ENCODE measurements around the gene MYZAP. TPM values are rescaled to one million over a fixed set of nuclear protein-coding genes. Genes with fewer than 3 reads are reported as not detected.

The MYZAP gene
- polyA plus RNA-seq, 1 donor (not counting 4 experiments of a cell fraction or from before 2014, with no cell fraction given), result 1.8 TPM

DNA sequence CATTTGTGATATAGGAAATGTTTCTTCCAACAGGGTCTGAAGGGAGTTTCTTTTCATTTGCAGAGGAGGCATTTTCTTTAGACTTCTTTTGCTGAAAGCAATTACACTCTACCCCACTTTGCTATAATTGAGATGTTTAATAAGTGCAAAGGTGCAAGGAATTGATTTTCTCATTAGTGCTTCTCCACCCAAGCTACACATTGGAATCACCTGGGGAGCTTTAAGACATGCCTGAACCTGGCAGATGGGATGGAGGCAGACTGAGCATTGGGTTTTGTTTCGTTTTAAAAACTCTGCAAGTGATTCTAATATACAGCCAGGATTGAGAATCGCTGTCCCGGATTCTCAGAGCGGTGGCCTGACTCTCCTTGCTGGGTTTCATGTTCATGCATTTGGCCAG is 52.1 kb downstream of the MYZAP start:
- H3K4me3 ChIP-seq (ENCODE audit: control insufficient read depth in 2 of 3, extremely low read depth in 1 of 3, insufficient read depth in 2 of 3, low read depth in 1 of 3, low read length in 3 of 3), result no peak overlapping the region
- H3K9me1 ChIP-seq (ENCODE audit: control insufficient read depth, extremely low read depth, insufficient read depth, low read length), result no peaks in the 10 kb centered on the region
- DNase-seq (ENCODE audit: low read depth, low spot score), result no peak
- no peaks in the 10 kb centered on the region for H3K36me3 ChIP-seq (ENCODE audit: control insufficient read depth in 2 of 2, extremely low read depth in 1 of 2, insufficient read depth in 2 of 2, low read length in 2 of 2)
- H3K27ac ChIP-seq (ENCODE audit: control insufficient read depth, insufficient read depth, low read length), result no peak overlapping the region
- H2AFZ ChIP-seq (ENCODE audit: control insufficient read depth, low read length), result no peak overlapping the region
- no peak for TF ChIP-seq EZH2 (IDR thresholded peaks at IDR 0.05; ENCODE audit: low read length)
- TF ChIP-seq, protein P1, sequence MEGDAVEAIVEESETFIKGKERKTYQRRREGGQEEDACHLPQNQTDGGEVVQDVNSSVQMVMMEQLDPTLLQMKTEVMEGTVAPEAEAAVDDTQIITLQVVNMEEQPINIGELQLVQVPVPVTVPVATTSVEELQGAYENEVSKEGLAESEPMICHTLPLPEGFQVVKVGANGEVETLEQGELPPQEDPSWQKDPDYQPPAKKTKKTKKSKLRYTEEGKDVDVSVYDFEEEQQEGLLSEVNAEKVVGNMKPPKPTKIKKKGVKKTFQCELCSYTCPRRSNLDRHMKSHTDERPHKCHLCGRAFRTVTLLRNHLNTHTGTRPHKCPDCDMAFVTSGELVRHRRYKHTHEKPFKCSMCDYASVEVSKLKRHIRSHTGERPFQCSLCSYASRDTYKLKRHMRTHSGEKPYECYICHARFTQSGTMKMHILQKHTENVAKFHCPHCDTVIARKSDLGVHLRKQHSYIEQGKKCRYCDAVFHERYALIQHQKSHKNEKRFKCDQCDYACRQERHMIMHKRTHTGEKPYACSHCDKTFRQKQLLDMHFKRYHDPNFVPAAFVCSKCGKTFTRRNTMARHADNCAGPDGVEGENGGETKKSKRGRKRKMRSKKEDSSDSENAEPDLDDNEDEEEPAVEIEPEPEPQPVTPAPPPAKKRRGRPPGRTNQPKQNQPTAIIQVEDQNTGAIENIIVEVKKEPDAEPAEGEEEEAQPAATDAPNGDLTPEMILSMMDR (optimal IDR thresholded peaks at IDR 0.05 in 1 of 3, IDR thresholded peaks at IDR 0.05 in 1 of 3, conservative IDR thresholded peaks at IDR 0.05 in 1 of 3; ENCODE audit: extremely low read depth in 1 of 3, insufficient read depth in 2 of 3, low read length in 3 of 3), result no peak
- H3K79me2 ChIP-seq (ENCODE audit: control insufficient read depth, insufficient read depth, low read length), result no peaks in the 10 kb centered on the region
- no peaks in the 10 kb centered on the region for H3K9me3 ChIP-seq (ENCODE audit: control insufficient read depth, low read depth, low read length)
- no peaks in the 10 kb centered on the region for H3K27me3 ChIP-seq (ENCODE audit: control insufficient read depth, extremely low read depth, insufficient read depth, low read length)
- no peak for FAIRE-seq
- no peaks in the 10 kb centered on the region for H4K20me1 ChIP-seq (ENCODE audit: control insufficient read depth, extremely low read depth, insufficient read depth, low read length)
- H3K9ac ChIP-seq (ENCODE audit: control insufficient read depth, extremely low read depth, insufficient read depth, low read length), result no peak overlapping the region
- peaks cover 3% of the 10 kb centered on the region for H3K4me1 ChIP-seq (ENCODE audit: control insufficient read depth, extremely low read depth, insufficient read depth, low read length)
- H3K4me2 ChIP-seq (ENCODE audit: control insufficient read depth, extremely low read depth, insufficient read depth, low read depth, low read length), result peak overlapping the region; percentile 22
- dilution Hi-C loops (cut with MboI; ENCODE audit: extremely low pct_ligation_motif_present, low sequenced_read_pairs), result no loop called here

GRCh38 chr15:57646087-57646486 is 54.4 kb downstream of the MYZAP start:
- Histone ChIP-seq H3K4me3 (ENCODE audit: control insufficient read depth in 2 of 3, extremely low read depth in 1 of 3, insufficient read depth in 2 of 3, low read depth in 1 of 3, low read length in 3 of 3) (no peak overlapping the region), H4K20me1 (ENCODE audit: control insufficient read depth, extremely low read depth, insufficient read depth, low read length) (no peaks in the 10 kb centered on the region), H3K4me2 (ENCODE audit: control insufficient read depth, extremely low read depth, insufficient read depth, low read depth, low read length) (no peak overlapping the region), H3K27me3 (ENCODE audit: control insufficient read depth, extremely low read depth, insufficient read depth, low read length) (no peaks in the 10 kb centered on the region), H3K36me3 (ENCODE audit: control insufficient read depth in 2 of 2, extremely low read depth in 1 of 2, insufficient read depth in 2 of 2, low read length in 2 of 2) (no peaks in the 10 kb centered on the region), H3K9me3 (ENCODE audit: control insufficient read depth, low read depth, low read length) (no peaks in the 10 kb centered on the region), H3K9me1 (ENCODE audit: control insufficient read depth, extremely low read depth, insufficient read depth, low read length) (no peaks in the 10 kb centered on the region), H3K27ac (ENCODE audit: control insufficient read depth, insufficient read depth, low read length) (no peak overlapping the region), H3K9ac (ENCODE audit: control insufficient read depth, extremely low read depth, insufficient read depth, low read length) (no peak overlapping the region), H2AFZ (ENCODE audit: control insufficient read depth, low read length) (no peak overlapping the region), H3K79me2 (ENCODE audit: control insufficient read depth, insufficient read depth, low read length) (no peaks in the 10 kb centered on the region), H3K4me1 (ENCODE audit: control insufficient read depth, extremely low read depth, insufficient read depth, low read length) (peaks cover 3% of the 10 kb centered on the region)
- no peak for TF ChIP-seq EZH2 (IDR thresholded peaks at IDR 0.05; ENCODE audit: low read length)
- TF ChIP-seq, protein P1 (optimal IDR thresholded peaks at IDR 0.05 in 1 of 3, IDR thresholded peaks at IDR 0.05 in 1 of 3, conservative IDR thresholded peaks at IDR 0.05 in 1 of 3; ENCODE audit: extremely low read depth in 1 of 3, insufficient read depth in 2 of 3, low read length in 3 of 3), result no peak
- dilution Hi-C loops (cut with MboI; ENCODE audit: extremely low pct_ligation_motif_present, low sequenced_read_pairs), result no loop called here
- no peak for FAIRE-seq
- no peak for DNase-seq (ENCODE audit: low read depth, low spot score)
